NCI-H82 treated with DMSO at 0.1 percent for 48 hours (cell line): ENCODE measurements around the gene ZSWIM3.
"Not testable (repeated sequence)": the region's sequence is repeated elsewhere in the genome, so short reads cannot be mapped to it uniquely, and the experiment has no call there.

ENCODE experiments used
- DNase-seq: peaks from one replicate; lab custom pipeline; 2025; ENCODE audit not compliant: unreplicated experiment; lab: John Stamatoyannopoulos, UW

ZSWIM3 gene

DNA sequence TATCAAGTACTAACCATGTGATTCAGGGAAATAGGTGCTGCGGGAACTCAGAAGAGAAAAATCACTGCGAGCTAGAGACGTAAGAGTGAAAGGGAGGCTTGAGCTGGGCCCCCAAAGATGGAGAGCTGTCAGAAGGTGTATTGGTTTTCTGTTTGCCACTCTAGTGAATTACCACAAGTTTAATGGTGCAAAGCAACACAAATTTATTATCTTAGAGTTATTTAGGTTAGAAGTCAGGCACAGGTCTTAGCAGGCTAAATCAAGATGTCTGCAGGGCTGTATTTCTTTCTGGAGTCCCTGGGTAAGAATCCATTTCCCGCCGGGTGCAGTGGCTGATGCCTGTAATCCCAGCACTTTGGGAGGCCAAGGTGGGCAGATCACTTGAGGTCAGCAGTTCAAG is 2.5 kb downstream of the ZSWIM3 start:
- DNase-seq = no peak

- peak; percentile 98 for DNase-seq
Measured at GRCh38 chr20:45860560-45861220, 3.3 kb downstream of the ZSWIM3 start.

- peak; percentile 60 for DNase-seq
Measured at GRCh38 chr20:45861221-45862075, 4.0 kb downstream of the ZSWIM3 start.

- DNase-seq = no peak
Measured at GRCh38 chr20:45863543-45864470, 6.4 kb downstream of the ZSWIM3 start.

DNA sequence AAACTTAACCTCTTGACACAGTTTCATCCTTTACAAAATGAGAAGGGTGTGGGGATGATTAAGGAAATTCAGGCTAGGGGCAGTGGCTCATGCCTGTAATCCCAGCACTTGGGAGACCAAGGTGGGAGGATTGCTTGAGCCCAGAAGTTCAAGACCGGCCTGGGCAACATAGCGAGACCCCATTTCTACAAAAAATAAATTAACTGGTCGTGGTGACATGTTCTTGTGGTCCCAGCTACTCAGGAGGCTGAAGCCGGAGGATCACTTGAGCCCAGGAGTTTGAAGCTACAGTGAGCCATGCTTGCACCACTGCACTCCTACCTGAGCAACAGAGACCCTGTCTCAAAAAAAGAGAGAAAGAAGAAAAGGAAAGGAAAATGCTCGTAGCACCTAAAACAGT is 9.0 kb downstream of the ZSWIM3 start:
- no peak for DNase-seq

DNA sequence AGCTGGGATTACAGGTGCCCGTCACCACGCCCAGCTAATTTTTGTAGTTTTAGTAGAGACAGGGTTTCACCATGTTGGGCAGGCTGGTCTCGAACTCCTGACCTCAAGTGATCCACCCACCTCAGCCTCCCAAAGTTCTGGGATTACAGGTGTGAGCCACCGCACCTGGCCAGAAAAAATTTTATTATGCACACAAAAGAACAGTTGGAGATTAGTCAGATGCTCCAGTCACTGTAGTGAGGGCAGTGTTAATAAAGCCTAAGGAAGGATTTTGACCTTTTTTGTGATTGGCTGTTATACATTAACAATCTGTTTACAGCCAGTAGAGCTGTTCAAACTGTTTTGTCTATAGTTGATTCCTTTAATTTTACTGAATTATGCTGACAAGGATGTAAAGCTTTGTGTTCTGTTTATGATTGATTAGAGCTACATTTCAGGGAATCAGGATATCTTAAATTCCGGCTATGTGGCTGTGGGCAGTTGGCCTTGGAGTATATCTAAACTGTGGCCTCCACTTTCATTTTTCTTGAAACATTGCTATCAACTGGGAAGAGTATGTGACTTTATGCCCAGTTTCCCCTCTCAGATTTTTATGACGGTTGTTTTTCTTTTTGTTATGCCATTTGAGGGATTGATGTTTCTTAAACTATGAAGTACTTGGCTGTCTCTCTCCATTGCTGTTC is 9.9 kb downstream of the ZSWIM3 start:
- DNase-seq = no peak

DNA sequence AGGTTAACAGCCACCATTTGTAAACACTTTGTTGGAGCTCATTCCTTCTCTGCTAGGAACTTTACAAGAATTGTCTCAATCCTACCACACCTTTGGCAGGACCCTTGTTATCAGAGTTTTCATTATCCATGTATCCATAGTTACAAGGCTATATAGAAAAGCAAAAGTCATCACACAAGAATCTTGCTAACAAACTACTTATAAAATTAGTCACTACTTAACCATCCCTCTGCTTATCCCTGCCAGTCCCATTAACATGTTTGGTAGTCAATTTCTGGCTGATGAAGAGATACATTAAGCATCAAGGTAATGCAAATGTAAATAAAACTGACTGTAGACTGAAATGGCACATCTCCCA is 10.4 kb downstream of the ZSWIM3 start:
- DNase-seq = no peak

DNA sequence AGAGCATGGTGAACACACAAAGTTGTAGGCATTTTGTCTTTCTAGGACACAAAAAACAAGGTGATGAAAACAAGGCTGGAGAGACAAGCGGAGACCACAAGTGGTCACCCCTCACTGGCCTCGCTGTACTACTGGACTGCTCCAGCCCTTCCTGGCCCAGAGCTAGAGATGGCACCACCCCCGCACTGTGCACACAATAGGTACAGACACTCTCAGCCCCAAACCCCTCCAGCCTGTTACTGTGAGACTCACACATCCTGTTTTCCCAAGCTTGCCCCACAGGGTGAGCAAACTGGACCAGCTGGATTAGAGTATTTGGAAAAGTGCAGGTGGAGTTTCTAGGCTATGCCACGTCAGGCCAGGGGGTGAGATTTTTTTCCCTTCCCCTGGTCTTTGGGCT is 15.2 kb downstream of the ZSWIM3 start:
- no peak for DNase-seq

- DNase-seq = no peak
Measured at GRCh38 chr20:45873409-45874103, 16.1 kb downstream of the ZSWIM3 start.

- DNase-seq = not testable (repeated sequence)
Measured at GRCh38 chr20:45874104-45874481, 16.7 kb downstream of the ZSWIM3 start.

GRCh38 chr20:45874576-45874975 is 17.2 kb downstream of the ZSWIM3 start:
- DNase-seq = no peak

DNA sequence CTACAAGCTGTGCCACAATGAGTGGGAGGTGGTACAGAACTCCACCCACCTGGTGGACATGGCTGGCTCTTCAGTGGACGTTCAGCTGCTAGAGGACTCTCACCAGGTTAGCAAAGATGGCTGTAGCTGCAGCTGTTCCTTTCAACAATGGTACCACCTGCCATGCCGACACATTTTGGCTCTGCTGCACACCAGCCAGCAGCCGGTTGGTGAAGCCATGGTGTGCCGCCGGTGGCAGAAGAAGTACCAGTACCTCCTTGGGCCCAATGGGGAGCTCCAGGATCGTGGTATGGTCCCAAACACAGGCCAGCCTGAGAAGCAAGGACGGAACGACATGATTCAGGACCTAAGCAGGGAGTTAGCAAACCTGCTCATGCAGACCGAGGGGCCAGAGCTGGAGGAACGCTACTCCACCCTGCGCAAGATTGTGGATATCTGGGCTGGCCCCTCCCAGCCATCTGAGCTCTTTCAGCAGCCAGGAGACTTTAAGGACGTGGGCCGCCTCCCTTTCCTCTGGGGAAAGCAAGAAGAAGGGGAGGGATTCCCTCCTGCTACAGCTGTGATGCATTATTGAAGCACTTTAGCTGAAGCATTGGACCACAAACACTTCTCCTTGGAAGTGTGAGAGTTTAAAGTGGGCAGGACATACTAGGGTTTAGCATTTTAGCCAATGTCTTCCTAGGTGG is 20.8 kb downstream of the ZSWIM3 start:
- peak; percentile 28 for DNase-seq

DNA sequence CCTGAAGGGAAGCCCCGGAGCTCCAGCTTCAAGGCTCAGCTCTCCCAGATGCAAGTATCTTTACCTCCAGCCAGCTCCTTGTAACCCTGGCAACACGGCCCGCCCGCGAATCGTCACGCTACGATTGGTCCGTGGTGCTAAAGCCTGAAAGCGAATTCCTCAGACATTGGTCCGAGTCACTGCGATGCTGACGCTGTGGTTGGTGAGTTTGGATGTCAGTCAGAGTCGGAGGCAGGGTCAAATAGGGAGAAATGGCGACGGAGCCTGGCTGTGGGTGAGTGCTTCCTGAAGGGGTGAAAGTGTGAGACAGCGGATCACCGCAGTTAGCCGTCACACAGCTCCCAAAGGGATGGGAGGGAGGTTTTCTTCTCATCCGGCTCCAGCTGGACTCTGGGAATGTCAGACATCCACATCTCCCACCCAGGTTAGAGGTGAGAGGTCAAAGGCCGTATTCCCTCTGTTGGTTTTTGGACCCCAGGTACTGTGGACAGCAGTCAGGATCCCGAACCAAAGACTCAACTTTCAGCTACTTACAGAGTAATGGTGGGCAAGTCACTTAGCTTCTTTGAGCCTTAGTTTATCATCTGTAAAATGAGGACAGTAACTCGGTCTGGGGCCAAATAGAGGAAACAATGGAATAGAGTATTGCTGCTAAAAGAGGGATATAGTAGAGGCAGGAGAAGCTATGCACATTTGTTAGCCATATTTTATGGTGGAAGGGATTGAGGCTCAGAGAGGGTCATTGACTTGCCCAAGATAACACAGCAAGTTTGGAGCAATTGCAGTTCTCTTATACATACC is 23.8 kb downstream of the ZSWIM3 start, which contains the start of gene ZSWIM1:
ZSWIM1 (plus strand) TSS at position 240 of the 801 bp plus-strand sequence. CDS start 1,366 bp downstream, outside the sequence.
- peak; percentile 98 for DNase-seq

DNA sequence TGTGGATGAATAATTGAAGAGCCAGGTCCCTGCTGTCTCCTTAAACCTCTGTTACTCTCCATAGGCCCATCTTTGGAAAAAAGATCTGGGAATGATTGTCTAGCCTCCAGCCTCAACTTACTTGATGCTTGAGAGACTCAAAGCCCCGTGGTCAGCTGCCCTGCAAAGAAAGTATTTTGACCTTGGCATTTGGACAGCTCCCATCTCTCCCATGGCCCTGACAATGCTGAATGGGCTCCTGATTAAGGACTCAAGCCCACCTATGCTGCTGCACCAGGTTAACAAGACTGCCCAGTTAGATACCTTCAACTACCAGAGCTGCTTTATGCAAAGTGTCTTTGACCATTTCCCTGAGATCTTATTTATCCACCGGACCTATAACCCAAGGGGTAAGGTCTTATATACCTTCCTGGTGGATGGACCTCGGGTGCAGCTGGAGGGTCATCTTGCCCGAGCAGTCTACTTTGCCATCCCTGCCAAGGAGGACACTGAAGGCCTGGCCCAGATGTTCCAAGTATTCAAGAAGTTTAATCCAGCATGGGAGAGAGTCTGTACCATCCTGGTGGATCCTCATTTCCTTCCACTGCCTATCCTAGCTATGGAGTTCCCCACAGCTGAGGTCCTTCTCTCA is 25.2 kb downstream of the ZSWIM3 start:
- no peak for DNase-seq

- DNase-seq = no peak
Measured at GRCh38 chr20:45883100-45883469, 25.7 kb downstream of the ZSWIM3 start.

- DNase-seq = no peak
Measured at GRCh38 chr20:45886590-45887345, 29.4 kb downstream of the ZSWIM3 start.

GRCh38 chr20:45887346-45887715 is 29.9 kb downstream of the ZSWIM3 start, which contains the start of gene SPATA25:
TSS of gene SPATA25 (minus strand) at chr20:45887622. CDS start at chr20:45887590, 32 bp downstream.
- no peak for DNase-seq

DNA sequence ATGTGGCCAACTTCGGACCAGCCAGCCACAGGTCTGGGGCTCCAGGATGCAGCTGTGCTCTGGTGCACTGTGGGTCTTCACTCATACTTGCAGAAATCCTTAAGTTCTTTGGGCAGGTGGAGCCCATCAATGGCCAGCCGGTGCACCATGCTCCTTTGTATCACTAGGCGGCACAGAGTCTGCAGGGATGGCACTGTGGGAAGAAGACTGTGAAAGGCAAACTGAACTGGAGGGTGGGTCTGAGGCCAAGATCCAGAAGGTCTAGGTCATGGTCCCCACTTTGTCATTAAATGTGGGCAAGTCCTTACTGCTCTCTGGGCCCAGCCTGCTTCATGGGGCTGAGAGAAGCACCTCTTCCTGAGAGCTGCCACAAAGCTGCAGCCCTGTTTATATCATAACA is 31.3 kb downstream of the ZSWIM3 start:
- no peak for DNase-seq
